ENCODE data around the gene MALL. TPM values are rescaled to one million over a fixed set of nuclear protein-coding genes. Genes with fewer than 3 reads are reported as not detected.

Gene MALL
- polyA plus RNA-seq, 2 of the 4 experiments (the other 2 are of a cell fraction): 77.8 to 123 TPM

- FAIRE-seq: no peak
- WGBS (ENCODE audit: missing lambda C conversion rate): 23% methylated on average over 4 of the region's 4 CpGs
- ChIA-PET POLR2A (interaction anchor here (2.6 kb wide), 1 partner anchor 10 kb away, joined by 56 read pairs; the partner anchor contains the start of gene MALL), CTCF (interaction anchor here (1.4 to 4.3 kb wide), 2 partner anchors 8 to 11 kb away, joined by 3 to 39 read pairs; partner anchors contain the start of gene MALL)
- ATAC-seq: no peak
- H3K27ac ChIP-seq: peak overlapping the region; percentile 98 to 100
- H3K4me3 ChIP-seq: peak overlapping the region; percentile 15; the same call in 2 of the 3 replicates
- no peak for TF ChIP-seq HMGXB4 (CRISPR knock-in tag; IDR thresholded peaks at IDR 0.05; ENCODE audit: borderline replicate concordance)
- no peak for TF ChIP-seq EP300 (IDR thresholded peaks at IDR 0.05)
- no peak for TF ChIP-seq MAX (IDR thresholded peaks at IDR 0.05)
- no peak for TF ChIP-seq SMC3 (IDR thresholded peaks at IDR 0.05)
- TF ChIP-seq CHD4 (IDR thresholded peaks at IDR 0.05; ENCODE audit: borderline replicate concordance): no peak
- TF ChIP-seq POLR2AphosphoS2 (conservative IDR thresholded peaks at IDR 0.05; ENCODE audit: low read length): no peak
- TF ChIP-seq RFX5 (IDR thresholded peaks at IDR 0.05): no peak
- TF ChIP-seq, protein P1, sequence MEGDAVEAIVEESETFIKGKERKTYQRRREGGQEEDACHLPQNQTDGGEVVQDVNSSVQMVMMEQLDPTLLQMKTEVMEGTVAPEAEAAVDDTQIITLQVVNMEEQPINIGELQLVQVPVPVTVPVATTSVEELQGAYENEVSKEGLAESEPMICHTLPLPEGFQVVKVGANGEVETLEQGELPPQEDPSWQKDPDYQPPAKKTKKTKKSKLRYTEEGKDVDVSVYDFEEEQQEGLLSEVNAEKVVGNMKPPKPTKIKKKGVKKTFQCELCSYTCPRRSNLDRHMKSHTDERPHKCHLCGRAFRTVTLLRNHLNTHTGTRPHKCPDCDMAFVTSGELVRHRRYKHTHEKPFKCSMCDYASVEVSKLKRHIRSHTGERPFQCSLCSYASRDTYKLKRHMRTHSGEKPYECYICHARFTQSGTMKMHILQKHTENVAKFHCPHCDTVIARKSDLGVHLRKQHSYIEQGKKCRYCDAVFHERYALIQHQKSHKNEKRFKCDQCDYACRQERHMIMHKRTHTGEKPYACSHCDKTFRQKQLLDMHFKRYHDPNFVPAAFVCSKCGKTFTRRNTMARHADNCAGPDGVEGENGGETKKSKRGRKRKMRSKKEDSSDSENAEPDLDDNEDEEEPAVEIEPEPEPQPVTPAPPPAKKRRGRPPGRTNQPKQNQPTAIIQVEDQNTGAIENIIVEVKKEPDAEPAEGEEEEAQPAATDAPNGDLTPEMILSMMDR (IDR thresholded peaks at IDR 0.05): no peak
- peak; percentile 52; the same call in 1 of the 2 replicates for TF ChIP-seq EHF (CRISPR knock-in tag; IDR thresholded peaks at IDR 0.05)
- no peak for TF ChIP-seq TFCP2L1 (CRISPR knock-in tag; IDR thresholded peaks at IDR 0.05)
- TF ChIP-seq TP53 (CRISPR knock-in tag; IDR thresholded peaks at IDR 0.05): no peak
- 0 out of 2 replicates have a peak, but pooled peaks have one; percentile 38 for TF ChIP-seq ZNF302 (CRISPR knock-in tag; IDR thresholded peaks at IDR 0.05)
- peak; percentile 9; the same call in 1 of the 2 replicates for TF ChIP-seq POLR2A (IDR thresholded peaks at IDR 0.05; ENCODE audit: low read length)
- TF ChIP-seq HOXB5 (CRISPR knock-in tag; IDR thresholded peaks at IDR 0.05): peak; percentile 17
- TF ChIP-seq ZFP36 (IDR thresholded peaks at IDR 0.05; ENCODE audit: borderline replicate concordance, partially characterized antibody): no peak
- no peak for TF ChIP-seq ZC3H11A (IDR thresholded peaks at IDR 0.05)
- no peak for TF ChIP-seq JUN (IDR thresholded peaks at IDR 0.05)
- TF ChIP-seq HOXB13 (CRISPR knock-in tag; IDR thresholded peaks at IDR 0.05; ENCODE audit: low read depth): no peak
- peaks cover under 1% of the 10 kb centered on the region; the same call in 1 of the 3 replicates for H3K9me3 ChIP-seq
- DNase-seq (ENCODE audit: low read depth in 1 of 2, low spot score in 1 of 2): no peak
- peaks cover 87% of the 10 kb centered on the region for H3K4me1 ChIP-seq
- peak overlapping the region; percentile 88 for H3K4me2 ChIP-seq
These were observed 10.4 kb downstream of the MALL start for GRCh38 chr2:110105183-110105582.

DNA sequence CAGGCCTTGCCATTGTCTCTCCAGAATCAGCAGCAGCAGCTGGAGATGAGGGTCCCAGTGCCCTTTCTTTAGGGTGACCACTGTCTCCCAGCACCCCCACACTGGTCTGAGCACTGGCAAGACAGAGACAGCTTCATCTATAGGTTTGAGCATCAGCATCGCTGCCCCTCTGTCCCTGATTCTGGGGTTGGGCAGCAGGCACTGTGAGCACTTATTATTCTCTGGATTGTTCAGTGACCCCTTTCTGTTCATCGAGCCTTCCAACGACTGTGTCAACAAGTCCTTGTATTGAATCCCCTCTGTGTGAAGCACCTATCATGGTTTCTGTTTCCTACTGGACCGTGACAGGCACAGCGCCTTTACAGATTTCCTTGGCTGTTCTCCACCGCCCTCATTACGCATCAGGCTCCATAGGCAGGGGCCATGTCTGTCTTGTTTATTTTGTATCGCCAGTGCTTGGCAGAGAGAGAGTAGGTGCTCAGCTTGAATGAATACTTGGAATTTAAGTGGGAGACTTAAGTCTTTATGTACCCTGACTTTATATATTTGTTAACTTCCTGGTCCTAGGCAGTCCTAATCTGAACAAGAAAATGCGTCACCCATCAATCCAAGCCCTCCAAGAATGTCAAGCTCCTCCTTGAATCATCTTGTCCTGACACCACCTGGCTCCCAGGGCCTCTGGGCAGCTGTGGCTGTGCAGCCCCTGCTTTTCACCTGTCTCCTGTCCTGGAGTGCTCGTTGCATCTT lies 11.4 kb downstream of the MALL start:
- H3K4me1 ChIP-seq: peaks cover 89% of the 10 kb centered on the region
- no peaks in the 10 kb centered on the region for H3K9me3 ChIP-seq
- peak overlapping the region; percentile 98 to 100 for H3K27ac ChIP-seq
- DNase-seq (ENCODE audit: low read depth in 1 of 2, low spot score in 1 of 2): peak in 1 of 2 experiments; percentile 83
- CTCF ChIA-PET: interaction anchor here (0.7 to 1.4 kb wide), 2 partner anchors 9 to 11 kb away, joined by 3 to 4 read pairs; no protein-coding TSS in a partner anchor
- ATAC-seq: no peak
- POLR2A ChIA-PET: no interaction called here
- FAIRE-seq: no peak
- peak overlapping the region; percentile 15; the same call in 1 of the 3 replicates for H3K4me3 ChIP-seq
- H3K4me2 ChIP-seq: peak overlapping the region; percentile 88
- WGBS (ENCODE audit: missing lambda C conversion rate): 33% methylated on average over 10 of the region's 10 CpGs
- TF ChIP-seq HDAC2 (IDR thresholded peaks at IDR 0.05) (no peak), POLR2A (IDR thresholded peaks at IDR 0.05; ENCODE audit: low read length) (no peak), GATA3 (IDR thresholded peaks at IDR 0.05; ENCODE audit: borderline replicate concordance) (peak; percentile 78), CHD4 (IDR thresholded peaks at IDR 0.05; ENCODE audit: borderline replicate concordance) (no peak), CEBPB (IDR thresholded peaks at IDR 0.05) (no peak), MAX (IDR thresholded peaks at IDR 0.05) (0 out of 2 replicates have a peak, but pooled peaks have one; percentile 25), ESRRA (IDR thresholded peaks at IDR 0.05; ENCODE audit: borderline replicate concordance, low read length) (no peak), FOSL2 (IDR thresholded peaks at IDR 0.05) (no peak), FOSL2 (CRISPR knock-in tag; IDR thresholded peaks at IDR 0.05) (no peak), ZC3H11A (IDR thresholded peaks at IDR 0.05) (no peak), RFX5 (IDR thresholded peaks at IDR 0.05) (no peak), PHF8 (IDR thresholded peaks at IDR 0.05; ENCODE audit: borderline replicate concordance, low read depth) (no peak), KDM5A (IDR thresholded peaks at IDR 0.05) (no peak), USF2 (IDR thresholded peaks at IDR 0.05) (no peak), PBX3 (IDR thresholded peaks at IDR 0.05) (peak; percentile 63; the same call in 1 of the 2 replicates), MAFK (IDR thresholded peaks at IDR 0.05; ENCODE audit: partially characterized antibody) (no peak)
- TF ChIP-seq, protein P1 (IDR thresholded peaks at IDR 0.05): no peak

Measured in A549 (cell line).